Measurements from ENCODE around the gene DNPEP. TPM values are rescaled to one million over a fixed set of nuclear protein-coding genes. Genes with fewer than 3 reads are reported as not detected.

Gene DNPEP
- total RNA-seq, 1 experiment from 2014 or later, result 69.2 TPM

DNA sequence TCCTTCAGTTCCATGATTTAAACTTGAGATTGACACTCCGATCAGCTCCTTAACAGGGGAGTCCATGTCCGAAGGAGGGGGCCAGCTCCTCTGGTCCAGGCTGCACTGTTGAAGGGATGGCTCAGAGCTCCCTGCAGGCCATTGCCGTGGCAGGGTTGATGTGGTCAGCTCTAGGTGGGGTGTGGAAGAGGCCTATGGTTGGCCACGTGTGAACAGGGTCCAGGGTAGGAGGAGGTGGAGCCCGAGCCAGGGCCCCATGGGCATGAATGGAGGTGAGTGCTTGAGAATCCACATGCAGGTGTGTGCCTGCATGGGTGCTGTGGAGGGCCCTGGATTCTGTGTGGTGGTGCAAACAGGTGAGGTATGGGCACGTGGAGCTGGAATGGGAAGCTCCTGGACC, 48.0 kb upstream of the DNPEP start:
- Histone ChIP-seq H3K4me1 (ENCODE audit: insufficient read depth, low read length, poor library complexity, severe bottlenecking) (peaks cover 3% of the 10 kb centered on the region), H3K9me3 (ENCODE audit: low read depth, low read length, poor library complexity, severe bottlenecking) (no peaks in the 10 kb centered on the region), H3K27me3 (replicated peaks; ENCODE audit: insufficient read depth, low read depth, low read length, poor library complexity) (no peaks in the 10 kb centered on the region), H3K27ac (ENCODE audit: low read depth, low read length, poor library complexity, severe bottlenecking) (no peak overlapping the region), H3K36me3 (ENCODE audit: insufficient read depth, low read length, poor library complexity, severe bottlenecking) (no peaks in the 10 kb centered on the region), H3K4me3 (ENCODE audit: low read depth, low read length, poor library complexity, severe bottlenecking) (no peak overlapping the region)
- CTCF ChIA-PET, result interaction anchor here (0.6 kb wide), 1 partner anchor 10 kb away, joined by 5 read pairs; no protein-coding TSS in a partner anchor
- no TSS peak for BruUV-seq (replicated peaks)
- DNase-seq (ENCODE audit: low spot score), result no peak
- TF ChIP-seq, protein P1, sequence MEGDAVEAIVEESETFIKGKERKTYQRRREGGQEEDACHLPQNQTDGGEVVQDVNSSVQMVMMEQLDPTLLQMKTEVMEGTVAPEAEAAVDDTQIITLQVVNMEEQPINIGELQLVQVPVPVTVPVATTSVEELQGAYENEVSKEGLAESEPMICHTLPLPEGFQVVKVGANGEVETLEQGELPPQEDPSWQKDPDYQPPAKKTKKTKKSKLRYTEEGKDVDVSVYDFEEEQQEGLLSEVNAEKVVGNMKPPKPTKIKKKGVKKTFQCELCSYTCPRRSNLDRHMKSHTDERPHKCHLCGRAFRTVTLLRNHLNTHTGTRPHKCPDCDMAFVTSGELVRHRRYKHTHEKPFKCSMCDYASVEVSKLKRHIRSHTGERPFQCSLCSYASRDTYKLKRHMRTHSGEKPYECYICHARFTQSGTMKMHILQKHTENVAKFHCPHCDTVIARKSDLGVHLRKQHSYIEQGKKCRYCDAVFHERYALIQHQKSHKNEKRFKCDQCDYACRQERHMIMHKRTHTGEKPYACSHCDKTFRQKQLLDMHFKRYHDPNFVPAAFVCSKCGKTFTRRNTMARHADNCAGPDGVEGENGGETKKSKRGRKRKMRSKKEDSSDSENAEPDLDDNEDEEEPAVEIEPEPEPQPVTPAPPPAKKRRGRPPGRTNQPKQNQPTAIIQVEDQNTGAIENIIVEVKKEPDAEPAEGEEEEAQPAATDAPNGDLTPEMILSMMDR (conservative IDR thresholded peaks at IDR 0.05; ENCODE audit: low read depth, low read length), result no peak
- TF ChIP-seq EZH2 (IDR thresholded peaks at IDR 0.05; ENCODE audit: borderline replicate concordance, low read depth, low read length, poor library complexity, severe bottlenecking), result no peak
- intact Hi-C loops (cut with micrococcal nuclease; ENCODE audit: unreplicated experiment), result no loop called here
- POLR2A ChIA-PET (ENCODE audit: low non-redundant PET), result no interaction called here

DNA sequence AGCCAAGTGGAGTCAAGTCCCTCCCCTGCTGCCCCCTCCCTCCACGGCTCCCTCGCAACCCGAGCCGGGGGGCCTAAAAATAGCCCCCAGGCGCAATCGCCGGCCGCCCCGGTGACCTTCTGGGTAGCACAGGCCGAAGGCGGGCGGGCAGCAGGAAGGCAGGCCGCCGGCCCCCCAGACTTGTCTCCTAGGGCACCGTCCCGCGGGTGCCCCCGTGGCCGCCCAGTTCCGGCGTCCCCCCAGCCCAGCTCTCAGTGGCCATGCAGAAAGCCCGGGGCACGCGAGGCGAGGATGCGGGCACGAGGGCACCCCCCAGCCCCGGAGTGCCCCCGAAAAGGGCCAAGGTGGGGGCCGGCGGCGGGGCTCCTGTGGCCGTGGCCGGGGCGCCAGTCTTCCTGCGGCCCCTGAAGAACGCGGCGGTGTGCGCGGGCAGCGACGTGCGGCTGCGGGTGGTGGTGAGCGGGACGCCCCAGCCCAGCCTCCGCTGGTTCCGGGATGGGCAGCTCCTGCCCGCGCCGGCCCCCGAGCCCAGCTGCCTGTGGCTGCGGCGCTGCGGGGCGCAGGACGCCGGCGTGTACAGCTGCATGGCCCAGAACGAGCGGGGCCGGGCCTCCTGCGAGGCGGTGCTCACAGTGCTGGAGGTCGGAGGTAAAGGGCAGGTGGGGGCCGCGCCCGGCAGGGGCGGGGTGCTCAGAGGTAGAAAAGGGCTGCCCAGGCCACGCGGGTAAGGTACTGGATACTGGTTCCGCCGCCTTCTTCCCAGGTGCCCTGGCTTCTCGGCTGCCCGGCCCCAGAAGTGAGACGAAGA, 47.2 kb upstream of the DNPEP start, which contains the start of gene SPEG:
SPEG (plus strand) TSS at position 126 of the 808 bp plus-strand sequence; CDS start at position 261, 135 bp downstream.
- Histone ChIP-seq H3K9me3 (ENCODE audit: low read depth, low read length, poor library complexity, severe bottlenecking) (no peaks in the 10 kb centered on the region), H3K36me3 (ENCODE audit: insufficient read depth, low read length, poor library complexity, severe bottlenecking) (no peaks in the 10 kb centered on the region), H3K27me3 (replicated peaks; ENCODE audit: insufficient read depth, low read depth, low read length, poor library complexity) (no peaks in the 10 kb centered on the region), H3K4me3 (ENCODE audit: low read depth, low read length, poor library complexity, severe bottlenecking) (no peak within 1 kb of the TSS), H3K4me1 (ENCODE audit: insufficient read depth, low read length, poor library complexity, severe bottlenecking) (peaks cover 4% of the 10 kb centered on the region), H3K27ac (ENCODE audit: low read depth, low read length, poor library complexity, severe bottlenecking) (no peak within 1 kb of the TSS)
- DNase-seq (ENCODE audit: low spot score), result no peak
- ChIA-PET POLR2A (ENCODE audit: low non-redundant PET) (no interaction called here), CTCF (interaction anchor here (0.6 kb wide), 1 partner anchor 10 kb away, joined by 5 read pairs; no protein-coding TSS in a partner anchor)
- TF ChIP-seq EZH2 (IDR thresholded peaks at IDR 0.05; ENCODE audit: borderline replicate concordance, low read depth, low read length, poor library complexity, severe bottlenecking), result no peak
- TF ChIP-seq, protein P1 (conservative IDR thresholded peaks at IDR 0.05; ENCODE audit: low read depth, low read length), result no peak
- intact Hi-C loops (cut with micrococcal nuclease; ENCODE audit: unreplicated experiment), result no loop called here
- BruUV-seq (replicated peaks), result no TSS peak

DNA sequence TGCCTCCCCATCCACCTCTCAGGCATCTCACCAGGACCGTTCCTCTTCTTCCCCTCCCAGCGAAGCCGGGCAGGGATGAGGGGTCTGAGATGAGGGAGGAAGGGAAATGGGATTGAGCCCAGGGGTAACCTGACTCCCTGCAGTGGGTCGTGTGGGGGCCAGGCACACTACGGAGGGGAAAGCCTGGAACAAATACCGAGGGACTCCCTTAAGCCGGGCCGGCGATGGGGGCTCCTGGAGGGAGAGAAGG, 46.7 kb upstream of the DNPEP start:
- Histone ChIP-seq H3K27me3 (replicated peaks; ENCODE audit: insufficient read depth, low read depth, low read length, poor library complexity) (no peaks in the 10 kb centered on the region), H3K4me3 (ENCODE audit: low read depth, low read length, poor library complexity, severe bottlenecking) (no peak overlapping the region), H3K36me3 (ENCODE audit: insufficient read depth, low read length, poor library complexity, severe bottlenecking) (no peaks in the 10 kb centered on the region), H3K9me3 (ENCODE audit: low read depth, low read length, poor library complexity, severe bottlenecking) (no peaks in the 10 kb centered on the region), H3K27ac (ENCODE audit: low read depth, low read length, poor library complexity, severe bottlenecking) (no peak overlapping the region), H3K4me1 (ENCODE audit: insufficient read depth, low read length, poor library complexity, severe bottlenecking) (peaks cover 4% of the 10 kb centered on the region)
- DNase-seq (ENCODE audit: low spot score), result no peak
- BruUV-seq (replicated peaks), result no TSS peak
- ChIA-PET CTCF (interaction anchor here (1.0 kb wide), 1 partner anchor 31 kb away, joined by 5 read pairs; no protein-coding TSS in a partner anchor), POLR2A (ENCODE audit: low non-redundant PET) (no interaction called here)
- TF ChIP-seq, protein P1 (conservative IDR thresholded peaks at IDR 0.05; ENCODE audit: low read depth, low read length), result no peak
- no peak for TF ChIP-seq EZH2 (IDR thresholded peaks at IDR 0.05; ENCODE audit: borderline replicate concordance, low read depth, low read length, poor library complexity, severe bottlenecking)
- intact Hi-C loops (cut with micrococcal nuclease; ENCODE audit: unreplicated experiment), result no loop called here

Measured in A673 (cell line).